ENCODE measurements around the gene HYAL3.
"Not testable (repeated sequence)": the region's sequence is repeated elsewhere in the genome, so short reads cannot be mapped to it uniquely, and the experiment has no call there.

The HYAL3 gene

DNA sequence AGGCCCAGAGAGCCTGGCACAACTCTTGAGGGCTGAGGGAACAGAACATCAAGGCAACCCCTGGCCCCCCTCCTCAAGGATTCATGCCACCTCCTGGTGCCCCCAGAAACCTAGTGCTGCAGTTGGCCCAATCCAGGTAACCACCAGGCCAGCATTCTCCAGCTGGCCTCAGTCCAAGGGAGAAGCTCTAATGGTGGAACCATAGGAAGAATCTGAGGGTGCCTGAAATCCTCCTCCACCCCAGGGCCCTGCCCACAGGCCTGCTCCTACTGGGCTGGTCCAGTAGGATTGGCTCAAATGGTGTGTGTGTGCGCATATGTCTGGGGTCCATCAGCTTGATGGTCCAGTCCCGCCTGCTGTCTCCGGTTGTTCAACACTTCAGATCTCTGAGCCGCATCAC lies 15.6 kb upstream of the HYAL3 start:
- no peak for DNase-seq (ENCODE audit: low read depth in 2 of 2)

DNA sequence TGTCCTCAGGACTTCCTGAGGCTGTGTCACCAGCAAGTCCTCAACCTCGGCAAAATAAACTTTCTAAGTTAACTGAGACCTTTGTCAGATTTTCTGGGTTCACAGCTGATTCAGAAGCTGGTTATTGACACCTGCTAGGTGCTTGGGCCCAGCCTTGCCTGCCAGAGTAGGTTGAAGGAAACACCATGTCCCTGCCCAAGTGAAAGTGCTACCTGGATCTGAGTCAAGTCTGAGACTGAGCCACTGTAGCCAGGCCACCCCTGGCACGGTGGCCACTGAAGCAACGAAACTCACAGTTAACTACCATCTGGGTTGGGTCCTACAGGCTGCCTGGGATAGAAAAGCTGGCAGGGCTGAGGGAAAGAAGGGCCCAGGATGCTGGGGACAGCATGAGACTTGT lies 15.1 kb upstream of the HYAL3 start:
- DNase-seq (ENCODE audit: low read depth in 2 of 2): no peak

DNA sequence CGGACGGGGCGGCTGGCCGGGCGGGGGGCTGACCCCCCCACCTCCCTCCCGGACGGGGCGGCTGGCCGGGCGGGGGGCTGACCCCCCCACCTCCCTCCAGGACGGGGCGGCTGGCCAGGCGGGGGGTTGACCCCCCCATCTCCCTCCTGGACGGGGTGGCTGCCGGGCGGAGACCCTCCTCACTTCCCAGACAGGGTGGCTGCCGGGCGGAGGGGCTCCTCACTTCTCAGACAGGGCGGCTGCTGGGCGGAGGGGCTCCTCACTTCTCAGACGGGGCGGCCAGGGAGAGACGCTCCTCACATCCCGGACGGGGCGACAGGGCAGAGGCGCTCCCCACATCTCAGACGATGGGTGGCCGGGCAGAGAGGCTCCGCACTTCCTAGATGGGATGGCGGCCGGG lies 12.8 kb upstream of the HYAL3 start:
- DNase-seq (ENCODE audit: low read depth in 2 of 2): not testable (repeated sequence)

DNA sequence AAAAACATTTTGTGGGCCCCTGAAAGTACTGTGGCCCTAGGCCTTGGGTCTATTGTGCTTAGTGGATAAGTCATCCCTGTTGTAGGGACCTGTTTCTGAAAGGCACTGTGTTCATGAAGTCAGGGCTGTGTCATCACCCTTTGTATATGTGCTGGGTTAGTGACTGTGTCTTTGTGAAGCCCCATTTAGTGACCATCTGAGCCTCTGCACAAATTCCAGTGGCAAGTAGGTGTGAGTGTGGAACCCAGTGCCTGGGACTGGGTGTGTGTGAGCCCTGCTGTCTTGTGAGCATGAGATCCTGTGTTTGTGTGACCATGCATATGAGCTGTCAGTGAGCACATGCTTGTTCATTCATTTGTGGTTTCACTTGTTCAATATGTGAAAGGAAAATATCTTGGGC lies 5.4 kb upstream of the HYAL3 start:
- DNase-seq (ENCODE audit: low read depth in 2 of 2): no peak

DNA sequence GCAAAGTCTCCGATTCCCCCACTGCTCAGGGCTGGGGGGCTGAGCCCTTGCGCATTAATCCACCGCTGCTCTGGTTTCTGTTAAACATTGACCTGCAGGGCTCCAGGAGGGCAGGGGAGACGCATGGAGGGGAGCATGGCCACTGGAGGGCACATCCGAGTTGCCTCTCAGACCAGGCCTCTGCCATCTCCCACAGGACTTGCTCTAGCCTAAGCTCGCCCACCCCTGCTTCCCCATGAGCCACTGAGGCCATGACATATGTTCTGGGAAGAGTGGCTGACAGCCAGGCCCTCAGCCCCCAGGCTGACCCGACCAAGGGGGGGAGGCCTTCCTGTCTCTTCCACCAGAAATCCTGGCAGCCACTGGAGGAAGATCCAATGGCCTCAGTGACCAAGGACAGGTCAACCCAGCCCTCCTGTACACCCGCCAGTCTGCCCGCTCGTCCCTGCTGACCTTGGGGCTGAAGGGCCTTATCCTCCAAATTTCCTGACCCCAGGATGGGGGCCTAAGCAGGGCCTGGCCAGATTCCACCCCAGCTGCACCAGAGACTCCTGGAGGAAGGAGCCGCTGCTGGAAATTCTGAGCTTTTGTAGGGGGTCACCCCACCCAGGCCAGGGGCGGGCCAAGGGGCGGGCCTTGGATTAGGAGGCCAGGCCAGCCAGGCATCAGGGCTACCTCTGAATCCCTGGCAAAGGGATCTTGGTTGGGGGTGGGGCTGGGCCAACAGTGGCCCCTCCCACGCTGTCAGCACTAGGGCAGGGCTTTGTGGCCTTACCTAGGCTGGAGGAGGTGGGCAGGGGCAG lies 4.0 kb upstream of the HYAL3 start, which contains the start of gene HYAL1:
Gene HYAL1 (minus strand): TSS at position 562 of the 803 bp plus-strand sequence. CDS start 618 bp downstream, outside the sequence.
- DNase-seq (ENCODE audit: low read depth in 2 of 2): no peak

DNA sequence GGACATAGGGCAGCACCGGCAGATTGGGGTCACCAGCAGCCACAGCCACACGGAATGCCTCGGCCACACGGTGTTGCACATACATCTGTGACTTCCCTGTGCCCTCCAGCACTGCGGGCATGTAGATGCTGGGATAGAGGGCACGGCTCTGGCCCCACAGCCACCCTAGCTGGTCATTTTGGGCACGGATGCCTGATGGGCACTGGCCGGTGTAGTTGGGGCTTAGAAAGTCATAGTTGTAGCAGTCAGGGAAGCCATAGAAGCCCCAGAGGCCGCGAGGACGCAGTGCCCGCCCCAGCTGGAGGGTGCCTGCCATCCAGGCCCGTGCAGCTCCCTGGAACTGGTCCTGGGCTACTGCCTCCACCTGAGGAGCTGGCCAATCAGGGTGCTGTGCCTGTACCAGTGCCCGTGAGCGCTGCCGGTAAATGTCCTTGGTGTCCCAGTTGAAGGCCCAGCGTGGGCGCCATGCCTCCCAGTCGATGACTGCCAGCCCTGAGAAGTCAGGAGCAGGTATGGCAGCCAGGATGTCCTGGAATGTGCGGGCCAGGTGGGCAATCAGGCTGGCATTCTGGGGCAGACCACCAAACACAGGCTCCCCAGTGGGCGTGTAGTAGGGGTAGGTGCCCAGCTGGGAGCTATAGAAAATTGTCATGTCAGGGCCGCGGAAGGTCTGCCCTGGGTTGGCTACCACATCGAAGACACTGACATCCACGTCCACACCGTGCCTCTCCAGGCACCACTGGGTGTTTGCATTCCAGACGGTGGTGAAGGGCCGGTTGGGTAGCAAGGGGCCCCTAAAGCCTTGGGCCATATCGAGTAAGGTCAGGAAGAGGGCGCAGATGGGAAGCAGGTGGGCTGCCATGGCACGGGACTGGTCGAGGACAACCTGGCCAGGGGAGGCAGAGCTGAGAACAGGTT lies 3.1 kb upstream of the HYAL3 start:
- no peak for DNase-seq (ENCODE audit: low read depth in 2 of 2)

DNA sequence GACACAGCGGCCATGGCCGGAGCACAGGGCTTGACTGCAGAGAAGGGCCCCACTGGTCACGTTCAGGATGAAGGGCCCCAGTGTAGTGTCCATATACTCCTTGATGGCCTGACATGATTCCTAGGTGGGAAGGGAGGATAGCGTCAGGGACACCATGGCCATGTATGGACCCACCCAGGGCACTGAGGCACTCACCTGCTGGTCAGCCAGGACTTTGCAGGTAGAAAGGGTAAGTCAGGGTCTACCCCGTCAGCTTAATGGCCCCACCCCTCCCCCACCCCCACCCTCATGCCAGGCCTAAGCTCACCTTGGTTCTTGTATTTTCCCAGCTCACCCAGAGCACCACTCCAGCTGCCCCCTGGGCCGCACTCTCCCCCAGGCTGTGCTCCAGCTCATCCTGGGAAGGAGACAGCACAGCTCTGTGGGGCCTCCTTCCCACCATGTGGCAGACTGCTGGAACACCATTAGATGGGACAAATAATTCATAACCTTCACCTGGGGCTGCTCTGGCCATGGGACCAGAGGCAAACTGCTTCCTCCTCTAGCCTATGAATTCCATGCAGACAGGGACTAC lies 1.6 kb upstream of the HYAL3 start:
- DNase-seq (ENCODE audit: low read depth in 2 of 2): no peak

DNA sequence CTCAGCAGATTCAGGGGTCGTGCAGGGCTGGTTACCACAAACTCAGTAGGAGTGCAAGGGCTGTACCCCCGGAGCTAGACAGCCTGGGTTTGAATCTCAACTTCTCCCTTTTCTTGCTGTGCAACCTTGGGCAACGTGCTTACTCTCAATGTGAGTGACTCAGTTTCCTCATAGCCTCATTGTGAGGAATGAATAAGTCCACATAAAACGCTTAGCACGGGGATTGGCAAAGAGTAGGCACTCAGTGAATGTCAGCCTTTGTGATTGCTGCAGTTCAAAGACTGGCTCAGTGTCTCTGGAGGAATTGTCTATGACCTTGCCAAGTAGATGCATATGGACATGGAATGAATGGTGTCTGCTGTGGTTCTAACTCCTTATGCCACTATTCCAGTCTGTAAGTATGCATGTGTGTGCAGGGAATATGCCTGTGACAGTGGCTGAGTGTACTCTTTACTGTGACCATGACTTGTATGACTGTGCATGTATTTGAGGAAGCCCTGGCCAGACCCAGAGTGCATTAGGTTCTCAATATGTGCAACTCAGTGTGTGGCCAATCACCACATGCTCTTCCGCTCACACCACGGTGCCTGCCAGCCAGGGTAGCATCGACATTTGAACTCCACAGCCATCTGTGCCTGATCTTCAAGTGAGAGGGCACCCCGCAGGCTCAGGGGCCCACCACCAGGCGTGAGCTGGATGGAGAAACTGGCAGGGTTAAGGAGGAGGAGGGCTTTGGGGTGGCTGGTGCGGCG lies 900 bp upstream of the HYAL3 start:
- DNase-seq (ENCODE audit: low read depth in 2 of 2): no peak

DNA sequence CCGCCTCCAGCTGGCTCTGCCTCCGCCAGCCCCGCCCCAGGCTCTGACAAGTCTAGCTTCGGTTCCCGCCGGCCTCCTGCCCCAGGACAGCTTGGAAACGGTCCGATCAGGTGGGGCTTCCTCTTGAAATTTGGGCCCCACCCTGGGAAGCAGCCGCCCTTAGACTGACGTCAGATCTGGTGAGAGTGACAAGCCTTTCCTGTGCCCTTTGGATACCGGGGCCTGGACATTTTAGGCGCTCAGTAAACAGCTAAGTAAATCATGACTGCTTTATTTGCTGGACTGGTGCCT lies 378 bp upstream of the HYAL3 start:
- DNase-seq (ENCODE audit: low read depth in 2 of 2): no peak

DNA sequence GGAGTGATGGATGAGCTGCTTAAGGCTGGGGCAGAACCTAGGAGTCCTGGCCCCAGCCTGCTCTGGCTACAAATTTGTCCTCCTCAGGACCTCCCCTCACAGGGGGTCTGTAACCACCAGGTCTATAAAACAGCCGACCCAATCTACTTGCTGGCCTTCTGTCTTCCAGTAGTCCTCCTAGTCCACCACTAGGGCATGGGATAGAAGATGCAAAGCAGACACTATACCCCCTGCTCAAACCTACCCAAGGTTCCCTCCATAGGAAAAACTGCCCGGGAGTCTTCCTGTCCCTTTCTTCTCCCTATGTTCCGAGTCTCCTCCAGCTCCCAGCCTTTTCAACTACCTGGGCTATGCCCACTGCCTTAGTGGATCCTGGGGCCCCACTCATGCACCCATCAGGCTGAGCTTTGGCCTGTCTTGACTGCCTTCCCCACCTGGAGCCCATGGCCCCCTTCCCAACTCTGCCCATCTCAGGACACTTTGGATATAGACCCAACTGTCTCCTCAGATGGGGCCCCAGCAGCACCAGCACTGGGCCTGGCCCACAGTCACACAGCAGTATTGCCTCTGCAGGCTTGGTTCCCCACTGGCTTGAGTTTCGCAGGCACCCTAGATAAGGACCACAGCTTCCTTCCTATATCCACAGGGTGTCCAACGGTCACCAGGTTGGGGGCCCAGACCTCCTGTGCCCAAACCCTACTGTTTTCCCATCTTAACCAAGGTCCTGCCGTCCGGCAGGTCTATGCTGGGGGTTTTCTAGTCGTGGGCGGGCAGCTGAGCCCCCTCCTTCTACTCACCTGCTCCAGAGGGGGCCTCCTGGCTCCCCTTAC lies 1.1 kb downstream of the HYAL3 start:
- no peak for DNase-seq (ENCODE audit: low read depth in 2 of 2)

DNA sequence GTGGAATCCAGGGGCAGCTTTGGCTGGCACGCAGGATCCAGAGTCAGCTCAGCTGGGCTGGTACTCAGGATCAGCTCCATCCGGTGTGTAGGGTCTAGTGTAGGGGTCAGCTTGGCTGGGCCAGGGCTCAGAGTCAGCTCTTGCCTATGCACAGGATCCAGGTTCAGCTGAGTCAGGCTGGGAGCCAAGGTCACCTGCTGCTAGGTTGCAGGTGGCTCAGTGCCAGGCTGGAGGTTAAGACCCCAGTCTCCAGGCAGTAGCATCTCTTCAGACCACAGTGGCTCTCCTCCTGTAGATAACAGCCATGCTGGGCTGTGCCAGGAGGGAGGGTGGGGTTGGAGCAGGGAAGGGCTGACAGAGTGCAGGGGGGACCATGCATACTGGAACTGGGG lies 1.8 kb downstream of the HYAL3 start:
- DNase-seq (ENCODE audit: low read depth in 2 of 2): no peak

DNA sequence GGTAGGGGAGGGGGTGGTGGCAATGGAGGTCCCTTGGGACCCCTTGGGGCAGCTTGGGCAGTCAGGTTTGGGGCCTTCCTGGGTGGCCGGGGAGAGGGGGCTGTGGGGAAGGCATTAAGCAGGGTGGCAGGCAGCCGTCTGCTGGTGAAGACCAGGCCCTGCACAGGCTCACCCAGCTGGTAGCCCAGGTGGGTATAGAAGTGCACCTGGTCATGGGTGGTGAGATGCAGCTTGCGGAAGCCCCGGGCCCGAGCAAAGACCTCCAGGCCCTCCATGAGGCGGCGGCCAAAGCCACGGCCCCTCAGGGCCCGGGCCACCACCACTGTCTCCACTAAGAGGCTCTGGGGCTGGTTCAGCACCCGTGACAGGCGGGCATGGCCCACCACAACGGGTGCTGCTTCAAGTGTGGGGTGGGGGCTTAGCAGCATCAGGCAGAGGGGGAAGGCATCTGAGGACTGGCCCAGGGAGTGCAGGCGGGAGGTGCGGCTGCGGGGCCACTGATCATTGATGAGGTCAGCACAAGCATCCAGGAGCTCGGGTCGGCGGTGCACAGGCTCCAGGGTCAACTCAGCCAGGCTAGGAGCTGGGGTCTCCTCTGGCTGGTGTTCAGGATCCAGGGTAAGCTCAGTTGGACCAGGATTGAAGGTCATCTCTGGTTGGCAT lies 2.4 kb downstream of the HYAL3 start:
- DNase-seq (ENCODE audit: low read depth in 2 of 2): no peak

DNA sequence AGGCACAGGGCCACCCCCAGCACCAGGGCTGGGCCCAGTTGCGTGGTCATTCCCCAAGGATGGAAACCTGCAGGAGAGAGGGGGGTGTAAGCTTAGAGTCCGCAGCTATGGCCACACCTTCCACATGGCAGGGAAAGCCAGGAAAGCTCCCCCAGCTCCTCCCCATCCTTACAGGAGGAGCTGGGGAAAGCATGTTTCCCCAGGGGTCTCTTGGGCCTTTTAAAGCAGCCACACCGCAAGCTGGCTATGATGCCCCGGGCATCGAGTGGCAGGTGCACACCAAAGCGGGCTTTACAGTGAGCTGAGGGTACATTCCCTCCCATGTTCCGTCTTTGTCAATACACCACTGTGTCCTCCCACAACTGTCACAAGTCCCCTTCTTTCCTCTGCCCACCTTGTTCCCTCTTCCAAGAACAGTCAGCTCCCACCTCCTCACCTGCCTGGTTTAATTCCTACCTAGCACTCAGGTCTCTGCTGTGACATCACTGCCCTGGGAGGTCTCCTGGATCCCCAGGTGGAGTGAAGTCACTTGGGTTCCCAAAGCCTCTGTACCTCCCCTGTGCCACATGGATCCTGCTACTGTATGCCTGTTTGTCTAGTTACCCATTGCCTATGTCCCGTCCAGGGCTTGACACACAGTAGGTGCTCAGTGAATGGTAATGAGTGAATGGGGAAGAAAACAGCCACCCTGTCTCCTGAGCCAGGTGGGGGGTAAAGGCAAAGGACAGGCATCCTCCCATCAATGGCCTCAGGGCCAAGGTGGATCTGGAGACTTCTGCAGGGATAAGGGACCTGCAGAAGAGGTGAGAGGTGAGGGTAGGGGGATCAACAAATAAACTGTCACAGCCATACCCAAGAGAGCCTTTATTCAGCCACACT lies 3.4 kb downstream of the HYAL3 start:
- DNase-seq (ENCODE audit: low read depth in 2 of 2): no peak

DNA sequence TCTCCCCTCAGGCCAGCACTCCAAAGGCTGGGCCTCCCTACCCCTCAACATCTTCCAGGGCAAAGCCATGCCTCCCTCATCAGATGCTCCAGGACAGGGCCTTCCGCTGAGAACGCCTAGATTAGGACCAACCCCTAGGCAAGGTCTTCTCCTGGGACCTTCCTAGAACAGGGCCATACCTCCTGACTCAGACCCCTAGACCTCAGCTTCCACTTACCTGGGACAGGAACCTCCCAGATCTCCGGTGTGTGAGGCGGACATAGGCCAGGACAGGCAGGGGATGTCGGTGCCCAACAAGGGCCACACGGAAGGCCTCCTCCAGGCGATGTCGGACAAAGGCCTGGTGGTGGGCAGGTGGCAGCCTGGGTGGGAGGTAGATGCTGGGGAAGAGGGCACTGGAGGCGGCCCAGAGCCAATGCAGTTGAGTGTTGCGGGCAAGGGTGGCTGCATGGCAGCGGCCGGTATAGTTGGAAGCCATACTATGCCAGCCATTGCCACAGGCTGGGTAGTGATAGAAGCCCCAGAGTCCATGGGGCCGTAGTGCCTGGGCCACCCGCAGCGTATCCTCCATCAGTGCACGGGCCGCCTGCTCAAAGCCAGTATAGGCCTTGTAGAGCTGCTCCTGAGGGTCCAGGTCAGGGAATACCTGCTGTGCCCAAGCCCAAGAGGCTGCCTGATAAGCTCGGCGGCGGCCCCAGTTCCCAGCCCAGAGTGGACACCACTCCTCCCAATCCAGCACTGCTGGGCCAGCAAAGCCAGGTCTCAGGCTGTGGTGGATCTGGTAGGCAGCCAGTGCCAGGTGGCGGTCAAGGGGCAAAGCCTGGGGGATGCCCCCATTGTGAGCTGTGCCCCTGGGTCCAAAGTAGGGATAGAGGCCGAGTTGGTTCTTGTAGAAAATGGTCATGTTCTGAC lies 4.5 kb downstream of the HYAL3 start:
- DNase-seq (ENCODE audit: low read depth in 2 of 2): no peak

DNA sequence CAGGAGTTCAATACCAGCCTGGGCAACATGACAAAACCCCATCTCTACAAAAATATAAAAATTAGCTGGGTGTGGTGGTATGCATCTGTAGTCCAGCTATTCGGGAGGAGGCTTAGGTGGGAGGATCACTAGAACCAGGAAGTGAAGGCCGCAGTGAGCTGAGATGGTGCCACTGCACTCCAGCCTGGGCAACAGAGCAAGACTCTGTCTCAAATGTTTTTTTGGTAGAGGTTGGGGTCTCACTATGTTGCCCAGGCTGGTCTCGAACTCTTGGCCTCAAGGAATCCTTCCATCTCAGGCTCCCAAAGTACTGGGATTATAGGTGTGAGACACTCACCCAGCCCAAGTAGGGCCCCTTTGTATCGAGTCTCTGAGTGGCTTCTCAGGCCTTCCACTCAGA lies 5.1 kb downstream of the HYAL3 start:
- no peak for DNase-seq (ENCODE audit: low read depth in 2 of 2)

DNA sequence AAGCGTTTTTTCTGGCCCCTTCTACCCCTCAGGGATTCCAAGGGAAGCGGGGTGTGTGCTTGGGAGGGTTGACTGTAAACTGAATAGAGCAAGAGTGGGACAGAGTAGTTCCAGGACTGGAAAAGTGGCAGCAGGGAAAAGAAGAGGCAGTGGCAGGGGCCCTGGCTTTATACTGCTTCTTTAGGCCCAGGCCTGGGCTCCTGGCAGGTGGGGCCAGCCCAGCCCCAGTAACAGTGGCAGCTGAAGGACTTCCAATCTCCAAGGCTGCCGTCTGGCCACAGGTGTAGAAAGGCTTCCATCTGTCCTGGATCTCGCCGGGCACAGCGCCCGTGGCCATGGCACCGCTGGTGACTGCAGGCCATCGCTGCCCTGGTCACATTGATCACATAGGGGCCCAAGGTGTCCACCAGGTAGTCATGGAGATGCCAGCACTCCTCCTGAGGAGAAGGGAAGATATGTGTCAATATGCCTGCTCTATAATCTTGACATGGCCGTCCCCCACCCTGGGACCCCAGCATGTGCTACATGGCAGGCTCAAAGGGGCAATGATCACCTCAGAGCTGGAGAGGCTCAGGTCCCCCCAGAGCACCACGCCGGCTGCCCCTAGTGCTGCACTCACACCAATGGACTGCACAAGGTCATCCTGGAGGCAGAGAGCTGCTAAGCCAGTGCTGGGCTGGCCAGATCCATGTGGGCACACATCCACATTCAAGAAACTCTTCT lies 6.0 kb downstream of the HYAL3 start:
- DNase-seq (ENCODE audit: low read depth in 2 of 2): no peak

DNA sequence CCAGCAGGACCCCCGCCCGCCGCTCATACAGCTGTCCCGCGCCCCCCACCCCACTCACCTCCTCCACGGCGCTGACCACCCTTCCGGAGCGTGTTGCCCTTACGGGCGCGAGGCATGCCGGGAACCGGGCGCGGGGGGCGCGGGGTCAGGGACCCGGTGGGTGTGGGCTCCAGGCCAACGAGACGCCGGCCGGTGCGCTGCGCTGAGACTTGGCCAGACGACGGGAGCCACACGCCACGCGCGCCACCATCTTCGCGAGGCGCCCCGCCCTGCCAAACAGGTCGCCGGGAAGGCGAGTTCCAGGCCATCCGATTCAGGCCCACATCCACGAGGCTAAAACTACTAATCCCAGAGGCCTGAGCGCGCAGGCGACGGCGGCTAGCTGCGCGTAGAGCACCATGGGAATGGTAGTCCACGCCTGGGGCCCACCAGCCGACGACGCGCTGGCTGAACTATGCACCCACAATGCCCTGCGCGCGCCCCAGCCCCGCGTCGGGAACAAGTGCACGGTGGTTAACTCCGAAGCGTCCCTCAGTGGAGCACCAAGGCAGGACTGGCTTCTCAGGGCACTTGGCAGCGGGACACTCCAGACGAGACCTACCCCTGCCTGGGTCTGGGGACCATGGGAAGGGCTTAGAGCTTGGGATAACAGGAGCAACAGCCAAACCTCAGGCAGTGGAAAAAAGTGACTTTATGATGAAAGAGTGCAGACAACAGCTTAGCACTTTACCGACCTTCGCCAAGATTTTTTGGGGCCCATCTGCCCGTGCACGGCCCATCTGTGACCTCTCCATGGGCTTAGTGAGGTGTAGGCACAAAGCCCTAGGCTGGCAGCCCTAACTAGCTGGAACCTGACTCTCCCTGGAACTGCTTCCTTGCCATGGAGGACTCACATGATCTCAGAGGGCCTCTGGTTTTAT lies 6.8 kb downstream of the HYAL3 start, which contains the start of gene IFRD2:
Gene IFRD2 (minus strand): TSS at position 271 of the 920 bp plus-strand sequence. CDS start 155 bp downstream, at position 116.
- peak; percentile 94 to 95 for DNase-seq (ENCODE audit: low read depth in 2 of 2)
